GM12801 (cell line): ENCODE data around the gene AGRP.

Experiments
- TF ChIP-seq, protein P1 (sequence below): IDR thresholded peaks from one replicate; pipeline ENCODE4 v1.5.1; 2011; ENCODE audit warnings: control low read depth; ENCODE audit not compliant: insufficient read length; ENCODE audit errors: extremely low read depth

The AGRP gene

DNA sequence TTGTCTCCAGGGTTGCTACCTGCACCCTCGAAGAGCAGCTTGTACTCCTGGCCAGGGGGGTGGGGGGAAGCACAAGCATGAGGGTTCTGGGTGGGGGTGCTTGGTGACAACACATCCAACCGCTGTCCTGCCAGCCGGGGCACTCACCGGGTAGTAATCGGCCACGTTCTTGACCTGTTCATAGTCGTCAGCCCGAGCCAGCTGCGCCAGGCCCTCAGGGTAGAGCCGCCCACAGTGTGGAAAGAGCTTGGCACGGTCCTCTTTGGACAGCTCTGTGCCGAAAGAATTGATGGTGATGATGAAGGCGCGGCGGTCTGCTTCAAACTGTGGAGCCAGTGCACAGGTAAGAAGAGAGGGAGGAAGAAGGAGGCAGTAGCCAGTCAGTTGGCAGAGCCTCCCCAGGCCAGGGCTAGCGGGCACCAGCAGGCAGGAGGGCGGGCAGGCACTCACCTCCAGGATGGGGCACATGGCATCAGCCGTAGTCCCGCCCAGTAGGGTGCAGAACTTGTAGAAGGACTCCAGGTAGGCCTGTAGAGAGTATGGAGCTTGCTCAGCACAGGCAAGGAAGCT is 44.4 kb downstream of the AGRP start:
- TF ChIP-seq, protein P1, sequence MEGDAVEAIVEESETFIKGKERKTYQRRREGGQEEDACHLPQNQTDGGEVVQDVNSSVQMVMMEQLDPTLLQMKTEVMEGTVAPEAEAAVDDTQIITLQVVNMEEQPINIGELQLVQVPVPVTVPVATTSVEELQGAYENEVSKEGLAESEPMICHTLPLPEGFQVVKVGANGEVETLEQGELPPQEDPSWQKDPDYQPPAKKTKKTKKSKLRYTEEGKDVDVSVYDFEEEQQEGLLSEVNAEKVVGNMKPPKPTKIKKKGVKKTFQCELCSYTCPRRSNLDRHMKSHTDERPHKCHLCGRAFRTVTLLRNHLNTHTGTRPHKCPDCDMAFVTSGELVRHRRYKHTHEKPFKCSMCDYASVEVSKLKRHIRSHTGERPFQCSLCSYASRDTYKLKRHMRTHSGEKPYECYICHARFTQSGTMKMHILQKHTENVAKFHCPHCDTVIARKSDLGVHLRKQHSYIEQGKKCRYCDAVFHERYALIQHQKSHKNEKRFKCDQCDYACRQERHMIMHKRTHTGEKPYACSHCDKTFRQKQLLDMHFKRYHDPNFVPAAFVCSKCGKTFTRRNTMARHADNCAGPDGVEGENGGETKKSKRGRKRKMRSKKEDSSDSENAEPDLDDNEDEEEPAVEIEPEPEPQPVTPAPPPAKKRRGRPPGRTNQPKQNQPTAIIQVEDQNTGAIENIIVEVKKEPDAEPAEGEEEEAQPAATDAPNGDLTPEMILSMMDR: no peak

DNA sequence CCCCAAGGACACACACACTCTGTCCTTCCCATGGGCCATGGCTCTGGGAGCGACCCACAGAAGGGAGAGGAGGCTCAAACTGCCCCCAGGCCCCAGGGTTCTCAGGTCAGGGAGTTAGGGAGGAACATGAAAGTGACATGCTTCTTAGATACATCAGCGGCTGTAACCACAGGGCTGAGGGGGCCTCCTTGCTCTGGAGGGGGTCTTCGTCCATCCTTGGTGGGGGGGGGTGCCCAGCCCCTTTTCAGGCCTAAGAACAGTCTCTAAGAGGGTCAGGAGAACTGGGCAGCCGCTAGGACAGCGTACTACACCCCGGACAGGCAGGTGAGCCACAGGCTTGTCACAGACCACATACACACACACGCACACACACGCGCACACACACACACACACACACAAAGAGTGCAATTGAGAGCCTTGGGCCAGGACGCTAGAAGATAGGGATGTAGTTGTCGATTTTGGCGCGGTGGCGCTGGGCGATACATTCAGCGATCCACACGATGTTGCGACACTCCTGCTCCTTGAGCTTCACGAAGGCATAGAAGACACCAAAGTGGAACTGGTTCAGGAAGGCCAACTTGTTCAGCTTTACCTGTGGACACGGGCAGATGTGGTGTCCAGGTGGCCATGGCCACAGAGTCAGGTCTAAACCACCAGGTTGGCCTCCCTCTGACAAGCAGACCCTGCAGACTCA is 45.1 kb downstream of the AGRP start:
- TF ChIP-seq, protein P1: no peak

DNA sequence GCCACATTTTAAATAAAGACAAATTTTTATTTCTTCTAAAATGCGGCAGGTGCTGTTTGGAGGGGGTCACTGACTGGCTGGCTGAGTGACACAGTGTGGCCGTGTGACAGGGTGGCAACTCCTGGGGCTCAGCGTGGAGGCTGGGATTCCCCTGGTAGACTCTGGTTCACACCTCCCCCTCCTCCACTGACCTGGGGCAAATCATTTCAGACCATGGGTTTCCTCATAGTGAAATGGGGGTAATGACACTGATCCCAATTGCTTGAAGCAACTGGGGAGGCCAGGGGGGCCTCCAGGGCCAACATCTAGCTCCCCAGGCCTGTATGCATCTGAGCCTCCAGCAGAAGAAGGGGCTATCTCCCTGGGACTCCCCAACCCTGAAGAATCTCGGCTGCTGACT is 45.8 kb downstream of the AGRP start:
- TF ChIP-seq, protein P1: no peak

DNA sequence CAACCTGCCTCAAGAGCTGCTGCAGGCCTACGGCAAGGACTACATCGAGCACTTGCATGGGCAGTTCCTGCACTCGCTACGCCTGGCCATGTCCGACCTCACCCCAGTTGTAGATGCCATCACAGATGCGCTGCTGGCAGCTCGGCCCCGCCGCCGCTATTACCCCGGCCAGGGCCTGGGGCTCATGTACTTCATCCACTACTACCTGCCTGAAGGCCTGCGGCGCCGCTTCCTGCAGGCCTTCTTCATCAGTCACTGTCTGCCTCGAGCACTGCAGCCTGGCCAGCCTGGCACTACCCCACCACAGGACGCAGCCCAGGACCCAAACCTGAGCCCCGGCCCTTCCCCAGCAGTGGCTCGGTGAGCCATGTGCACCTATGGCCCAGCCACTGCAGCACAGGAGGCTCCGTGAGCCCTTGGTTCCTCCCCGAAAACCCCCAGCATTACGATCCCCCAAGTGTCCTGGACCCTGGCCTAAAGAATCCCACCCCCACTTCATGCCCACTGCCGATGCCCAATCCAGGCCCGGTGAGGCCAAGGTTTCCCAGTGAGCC is 46.6 kb downstream of the AGRP start:
- TF ChIP-seq, protein P1: no peak

DNA sequence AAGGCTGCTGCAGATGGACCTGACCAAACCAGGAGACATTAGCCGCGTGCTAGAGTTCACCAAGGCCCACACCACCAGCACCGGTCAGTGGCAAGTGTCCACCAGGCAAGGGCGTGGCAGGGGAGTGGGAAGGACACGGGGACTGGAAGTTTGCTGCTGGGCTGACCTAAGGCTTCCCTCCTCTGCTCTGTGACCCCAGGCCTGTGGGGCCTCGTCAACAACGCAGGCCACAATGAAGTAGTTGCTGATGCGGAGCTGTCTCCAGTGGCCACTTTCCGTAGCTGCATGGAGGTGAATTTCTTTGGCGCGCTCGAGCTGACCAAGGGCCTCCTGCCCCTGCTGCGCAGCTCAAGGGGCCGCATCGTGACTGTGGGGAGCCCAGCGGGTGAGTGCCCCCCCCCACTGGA is 47.6 kb downstream of the AGRP start:
- TF ChIP-seq, protein P1: no peak

DNA sequence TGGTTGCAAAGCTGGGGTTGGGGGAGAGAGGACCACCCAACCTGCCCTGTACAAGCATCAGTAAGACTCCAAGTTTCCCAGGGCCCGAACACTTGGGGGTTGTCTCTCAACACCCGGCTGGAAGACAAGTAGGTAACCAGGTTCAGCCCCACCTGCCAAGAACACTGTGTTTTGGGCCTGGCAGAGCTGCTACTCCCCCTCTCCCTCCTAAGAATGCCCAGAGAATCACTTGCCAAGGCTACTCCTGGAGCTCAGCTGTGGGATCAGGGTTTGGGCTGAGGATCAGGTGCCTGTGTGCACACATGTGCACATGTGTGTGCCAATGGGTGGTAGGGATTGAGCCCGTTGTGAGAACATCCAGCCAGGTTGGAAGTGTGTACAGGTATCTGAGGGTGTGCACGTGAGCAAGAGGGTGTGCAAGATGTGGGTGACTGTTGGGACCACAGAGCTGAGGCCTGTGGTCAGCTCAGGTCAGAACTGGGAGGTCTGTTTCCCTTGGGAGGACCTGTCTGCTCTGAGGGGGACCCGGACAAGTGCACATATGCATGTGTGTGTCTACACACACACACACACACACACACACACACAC is 50.1 kb downstream of the AGRP start:
- TF ChIP-seq, protein P1: no peak
